Esophagus squamous epithelium (tissue), 4 donors: Measurements from ENCODE around the gene FABP7.

Source experiments
- POLR2A ChIP-seq, 4 donors: fragments of 450-650 bp; IDR thresholded peaks; one replicate each; pipeline ENCODE4 v1.6.1; 2017; ENCODE audit warnings: antibody characterized with exemption in 4 of 4, mild to moderate bottlenecking in 4 of 4, moderate library complexity in 3 of 4
- TF ChIP-seq, protein P1 (sequence below), 6 experiments: fragments of 450-650 bp in 4 of 6; fragments of 200-600 bp in 2 of 6; sonication (generic) in 2 of 6; IDR thresholded peaks; one replicate each; pipeline ENCODE4 v1.5.1; 2016 to 2019; ENCODE audit warnings: antibody characterized with exemption in 6 of 6, mild to moderate bottlenecking in 4 of 6, moderate library complexity in 4 of 6

GRCh38 chr6:122766256-122766655 lies 13.3 kb upstream of the FABP7 start:
- TF ChIP-seq, protein P1, sequence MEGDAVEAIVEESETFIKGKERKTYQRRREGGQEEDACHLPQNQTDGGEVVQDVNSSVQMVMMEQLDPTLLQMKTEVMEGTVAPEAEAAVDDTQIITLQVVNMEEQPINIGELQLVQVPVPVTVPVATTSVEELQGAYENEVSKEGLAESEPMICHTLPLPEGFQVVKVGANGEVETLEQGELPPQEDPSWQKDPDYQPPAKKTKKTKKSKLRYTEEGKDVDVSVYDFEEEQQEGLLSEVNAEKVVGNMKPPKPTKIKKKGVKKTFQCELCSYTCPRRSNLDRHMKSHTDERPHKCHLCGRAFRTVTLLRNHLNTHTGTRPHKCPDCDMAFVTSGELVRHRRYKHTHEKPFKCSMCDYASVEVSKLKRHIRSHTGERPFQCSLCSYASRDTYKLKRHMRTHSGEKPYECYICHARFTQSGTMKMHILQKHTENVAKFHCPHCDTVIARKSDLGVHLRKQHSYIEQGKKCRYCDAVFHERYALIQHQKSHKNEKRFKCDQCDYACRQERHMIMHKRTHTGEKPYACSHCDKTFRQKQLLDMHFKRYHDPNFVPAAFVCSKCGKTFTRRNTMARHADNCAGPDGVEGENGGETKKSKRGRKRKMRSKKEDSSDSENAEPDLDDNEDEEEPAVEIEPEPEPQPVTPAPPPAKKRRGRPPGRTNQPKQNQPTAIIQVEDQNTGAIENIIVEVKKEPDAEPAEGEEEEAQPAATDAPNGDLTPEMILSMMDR (IDR thresholded peaks at IDR 0.05) = no peak
- TF ChIP-seq POLR2A (IDR thresholded peaks at IDR 0.05) = no peak
